Ishikawa (cell line): ENCODE results near the gene RBM10.

ENCODE experiments used
- CEBPB ChIP-seq: IDR thresholded peaks from 2 replicates; pipeline ENCODE4 v1.6.1; 2012
- CREB1 ChIP-seq: IDR thresholded peaks from 2 replicates; pipeline ENCODE4 v1.6.1; 2012; ENCODE audit warnings: low read depth
- EGR1 ChIP-seq: IDR thresholded peaks from 2 replicates; pipeline ENCODE4 v1.6.1; 2012
- EP300 ChIP-seq: IDR thresholded peaks from 2 replicates; pipeline ENCODE4 v1.6.1; 2012; ENCODE audit warnings: borderline replicate concordance
- FOXM1 ChIP-seq: IDR thresholded peaks from 2 replicates; pipeline ENCODE4 v1.6.1; 2012; ENCODE audit warnings: low read depth, borderline replicate concordance
- MAX ChIP-seq: IDR thresholded peaks from 2 replicates; pipeline ENCODE4 v1.6.1; 2012
- NFIC ChIP-seq: IDR thresholded peaks from 2 replicates; pipeline ENCODE4 v1.6.1; 2012
- RAD21 ChIP-seq: IDR thresholded peaks from 2 replicates; pipeline ENCODE4 v1.6.1; 2012; ENCODE audit warnings: low read depth
- REST ChIP-seq: IDR thresholded peaks from 2 replicates; pipeline ENCODE4 v1.6.1; 2012; ENCODE audit warnings: low read depth, mild to moderate bottlenecking
- TAF1 ChIP-seq: IDR thresholded peaks from 2 replicates; pipeline ENCODE4 v1.6.1; 2012; ENCODE audit warnings: low read depth, mild to moderate bottlenecking
- TCF12 ChIP-seq: IDR thresholded peaks from 2 replicates; pipeline ENCODE4 v1.6.1; 2012; ENCODE audit warnings: low read depth
- TEAD4 ChIP-seq: IDR thresholded peaks from 2 replicates; pipeline ENCODE4 v1.6.1; 2012
- USF1 ChIP-seq: IDR thresholded peaks from 2 replicates; pipeline ENCODE4 v1.6.1; 2012
- YY1 ChIP-seq: IDR thresholded peaks from 2 replicates; pipeline ENCODE4 v1.6.1; 2012; ENCODE audit warnings: low read depth
- ZBTB7A ChIP-seq: IDR thresholded peaks from 2 replicates; pipeline ENCODE4 v1.6.1; 2012; ENCODE audit warnings: low read depth

The RBM10 gene

GRCh38 chrX:47162927-47163583 is 18.0 kb downstream of the RBM10 start:
- TF ChIP-seq USF1 (no peak), EP300 (no peak), CREB1 (no peak), MAX (no peak), RAD21 (no peak), ZBTB7A (no peak), TAF1 (no peak), TEAD4 (no peak), FOXM1 (no peak), NFIC (no peak)

GRCh38 chrX:47164420-47164819 is 19.4 kb downstream of the RBM10 start:
- TF ChIP-seq USF1: no peak
- TF ChIP-seq FOXM1: no peak
- no peak for TF ChIP-seq NFIC
- no peak for TF ChIP-seq MAX
- TF ChIP-seq EGR1: no peak
- TF ChIP-seq YY1: no peak

GRCh38 chrX:47166126-47166525 is 21.1 kb downstream of the RBM10 start:
- TF ChIP-seq USF1 (no peak), TCF12 (no peak)

- no peak for TF ChIP-seq CREB1
- no peak for TF ChIP-seq RAD21
- no peak for TF ChIP-seq REST
- no peak for TF ChIP-seq TEAD4
- TF ChIP-seq USF1: no peak
- no peak for TF ChIP-seq EP300
- TF ChIP-seq MAX: no peak
- no peak for TF ChIP-seq FOXM1
- no peak for TF ChIP-seq CEBPB
- no peak for TF ChIP-seq NFIC
- TF ChIP-seq ZBTB7A: no peak
- no peak for TF ChIP-seq YY1
- no peak for TF ChIP-seq TCF12
- no peak for TF ChIP-seq TAF1
- TF ChIP-seq EGR1: no peak
Observed at GRCh38 chrX:47168495-47169073, 23.6 kb downstream of the RBM10 start.

- TF ChIP-seq EGR1 (no peak), TEAD4 (no peak), TAF1 (no peak), ZBTB7A (no peak), CREB1 (no peak), MAX (no peak), YY1 (no peak), EP300 (no peak), USF1 (no peak), TCF12 (no peak), RAD21 (no peak), REST (no peak), FOXM1 (no peak), CEBPB (no peak)
Observed at GRCh38 chrX:47169273-47169672, 24.3 kb downstream of the RBM10 start.
